NOMO-1 treated with dmso at 0.1 percent for 144 hours (cell line): ENCODE measurements around the gene PTS.
"Not testable (repeated sequence)": the region's sequence is repeated elsewhere in the genome, so short reads cannot be mapped to it uniquely, and the experiment has no call there.

Experiments used
- DNase-seq: peaks from one replicate; lab custom pipeline; 2025; ENCODE audit not compliant: unreplicated experiment; lab: John Stamatoyannopoulos, UW

PTS gene

GRCh38 chr11:112226062-112226830, at the start of gene PTS:
Gene PTS, plus strand, starts transcription at chr11:112226428. Its CDS starts 16 bp downstream, at chr11:112226444.
- DNase-seq = peak; percentile 80

- DNase-seq = no peak
Measured at GRCh38 chr11:112177589-112177988, 48.6 kb upstream of the PTS start.

- DNase-seq = no peak
Measured at GRCh38 chr11:112178428-112178827, 47.8 kb upstream of the PTS start.

- DNase-seq = no peak
Measured at GRCh38 chr11:112178936-112179335, 47.3 kb upstream of the PTS start.

GRCh38 chr11:112179601-112180000, 46.6 kb upstream of the PTS start:
- peak; percentile 85 for DNase-seq

- DNase-seq = no peak
Measured at GRCh38 chr11:112182867-112183266, 43.4 kb upstream of the PTS start.

- DNase-seq = no peak
Measured at GRCh38 chr11:112185883-112186282, 40.3 kb upstream of the PTS start.

GRCh38 chr11:112186304-112186703, 39.9 kb upstream of the PTS start:
- DNase-seq = no peak

- not testable (repeated sequence) for DNase-seq
Measured at GRCh38 chr11:112195113-112195512, 31.1 kb upstream of the PTS start.

- no peak for DNase-seq
Measured at GRCh38 chr11:112195951-112196351, 30.3 kb upstream of the PTS start.

GRCh38 chr11:112196519-112197087, 29.6 kb upstream of the PTS start:
- no peak for DNase-seq

GRCh38 chr11:112199101-112199500, 27.1 kb upstream of the PTS start:
- DNase-seq = not testable (repeated sequence)

GRCh38 chr11:112200252-112200651, 26.0 kb upstream of the PTS start:
- DNase-seq = no peak

- DNase-seq = no peak
Measured at GRCh38 chr11:112206071-112206470, 20.2 kb upstream of the PTS start.

GRCh38 chr11:112210890-112211289, 15.3 kb upstream of the PTS start:
- DNase-seq = no peak

GRCh38 chr11:112211536-112211935, 14.7 kb upstream of the PTS start:
- DNase-seq = no peak

GRCh38 chr11:112212290-112212689, 13.9 kb upstream of the PTS start:
- DNase-seq = no peak

GRCh38 chr11:112212710-112213109, 13.5 kb upstream of the PTS start:
- DNase-seq = no peak

GRCh38 chr11:112213753-112214152, 12.5 kb upstream of the PTS start:
- DNase-seq = no peak

- no peak for DNase-seq
Measured at GRCh38 chr11:112215621-112216020, 10.6 kb upstream of the PTS start.

GRCh38 chr11:112216561-112217105, 9.6 kb upstream of the PTS start:
- DNase-seq = no peak

GRCh38 chr11:112219476-112220232, 6.6 kb upstream of the PTS start:
- DNase-seq = peak; percentile 43
